GM21360 (cell line): ENCODE measurements around the gene DDX18.
"Not testable (repeated sequence)": the region's sequence is repeated elsewhere in the genome, so short reads cannot be mapped to it uniquely, and the experiment has no call there.

Source experiments
- ATAC-seq: cut with Tn5 transposase; IDR thresholded peaks from one replicate; pipeline ENCODE4 v1.9.1; 2021; ENCODE audit warnings: mild to moderate bottlenecking, moderate library complexity; ENCODE audit not compliant: unreplicated experiment

The DDX18 gene

GRCh38 chr2:117814417-117815264, at the start of gene DDX18:
TSS of gene DDX18 (plus strand) at chr2:117814691. CDS start at chr2:117814778, 87 bp downstream.
- ATAC-seq, result peak; percentile 95

- no peak for ATAC-seq
Observed at GRCh38 chr2:117770730-117771129, 43.8 kb upstream of the DDX18 start.

GRCh38 chr2:117771969-117772630, 42.4 kb upstream of the DDX18 start:
- no peak for ATAC-seq

- ATAC-seq, result no peak
Observed at GRCh38 chr2:117774716-117775115, 39.8 kb upstream of the DDX18 start.

GRCh38 chr2:117775703-117776219, 38.7 kb upstream of the DDX18 start:
- no peak for ATAC-seq

DNA sequence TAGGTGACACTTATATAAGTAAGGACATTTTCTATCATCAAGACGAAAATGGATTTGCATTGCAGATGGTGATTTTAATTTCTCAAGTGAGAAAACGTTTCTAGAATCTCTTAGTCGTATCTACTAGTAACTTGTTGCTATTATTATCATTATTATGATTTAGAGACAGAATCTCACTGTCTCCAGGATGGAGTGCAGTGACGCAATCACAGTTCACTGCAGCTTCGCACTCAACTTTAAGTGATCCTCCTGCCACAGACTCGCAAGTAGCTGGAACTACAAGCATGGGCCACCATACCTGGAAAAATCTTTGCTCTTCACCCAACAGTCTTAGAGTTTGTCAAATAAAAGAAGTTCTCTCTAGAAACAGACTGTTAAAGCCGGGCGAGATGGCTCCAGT, 37.6 kb upstream of the DDX18 start:
- ATAC-seq, result no peak

GRCh38 chr2:117785740-117786139, 28.8 kb upstream of the DDX18 start:
- ATAC-seq, result peak; percentile 73

- no peak for ATAC-seq
Observed at GRCh38 chr2:117786520-117786919, 28.0 kb upstream of the DDX18 start.

DNA sequence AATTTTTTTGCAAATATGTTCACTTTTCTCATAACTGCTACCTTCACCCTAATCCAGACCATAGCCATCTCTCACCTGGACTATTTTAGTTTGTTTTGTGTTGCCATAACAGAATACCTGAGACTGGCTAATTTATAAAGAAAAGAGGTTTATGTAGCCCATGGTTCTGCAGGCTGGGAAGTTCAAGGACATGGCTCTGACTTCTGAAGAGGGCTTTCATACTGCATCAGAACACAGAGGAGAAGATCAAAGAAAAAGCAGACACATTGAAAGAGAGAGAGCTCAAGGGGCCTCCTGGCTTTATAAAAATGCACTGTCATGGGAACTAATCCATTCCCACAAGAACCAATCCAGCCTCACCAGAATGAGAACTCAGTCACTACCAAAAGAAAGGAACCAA, 25.0 kb upstream of the DDX18 start:
- no peak for ATAC-seq

GRCh38 chr2:117794668-117795067, 19.8 kb upstream of the DDX18 start:
- no peak for ATAC-seq

- ATAC-seq, result no peak
Observed at GRCh38 chr2:117801826-117802225, 12.7 kb upstream of the DDX18 start.

DNA sequence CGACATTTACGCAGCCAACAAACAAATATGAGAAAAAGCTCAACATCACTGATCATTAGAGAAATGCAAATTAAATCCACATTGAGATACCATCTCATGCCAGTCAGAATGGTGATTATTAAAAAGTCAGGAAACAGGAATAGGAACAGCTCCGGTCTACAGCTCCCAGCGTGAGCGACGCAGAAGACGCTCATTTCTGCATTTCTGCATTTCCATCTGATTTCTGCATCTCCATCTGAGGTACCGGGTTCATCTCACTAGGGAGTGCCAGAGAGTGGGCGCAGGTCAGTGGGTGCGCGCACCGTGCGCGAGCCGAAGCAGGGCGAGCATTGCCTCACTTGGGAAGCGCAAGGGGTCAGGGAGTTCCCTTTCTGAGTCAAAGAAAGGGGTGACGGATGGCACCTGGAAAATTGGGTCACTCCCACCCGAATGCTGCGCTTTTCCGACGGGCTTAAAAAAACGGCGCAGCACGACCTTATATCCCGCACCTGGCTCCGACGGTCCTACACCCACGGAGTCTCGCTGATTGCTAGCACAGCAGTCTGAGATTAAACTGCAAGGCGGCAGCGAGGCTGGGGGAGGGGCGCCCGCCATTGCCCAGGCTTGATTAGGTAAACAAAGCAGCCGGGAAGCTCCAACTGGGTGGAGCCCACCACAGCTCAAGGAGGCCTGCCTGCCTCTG, 10.7 kb upstream of the DDX18 start:
- not testable (repeated sequence) for ATAC-seq

DNA sequence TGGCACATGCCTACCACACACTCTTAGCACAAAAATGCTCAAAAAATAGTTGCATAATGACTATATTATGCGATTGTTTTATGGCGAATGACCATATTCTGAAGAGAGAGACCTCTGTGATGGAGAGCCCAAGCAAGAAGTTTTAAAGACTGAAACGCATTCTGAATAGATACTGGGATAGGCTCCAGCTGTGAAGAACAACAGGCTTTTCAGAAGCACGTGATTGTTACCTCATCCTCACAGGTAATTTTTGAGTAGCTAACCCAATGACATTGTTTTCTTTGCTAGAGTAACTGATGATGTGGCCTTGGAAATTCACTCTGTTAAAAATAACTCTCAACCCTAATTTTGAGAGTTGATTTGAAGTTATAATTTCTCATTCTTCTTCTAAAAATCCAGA, 2.0 kb upstream of the DDX18 start:
- no peak for ATAC-seq

DNA sequence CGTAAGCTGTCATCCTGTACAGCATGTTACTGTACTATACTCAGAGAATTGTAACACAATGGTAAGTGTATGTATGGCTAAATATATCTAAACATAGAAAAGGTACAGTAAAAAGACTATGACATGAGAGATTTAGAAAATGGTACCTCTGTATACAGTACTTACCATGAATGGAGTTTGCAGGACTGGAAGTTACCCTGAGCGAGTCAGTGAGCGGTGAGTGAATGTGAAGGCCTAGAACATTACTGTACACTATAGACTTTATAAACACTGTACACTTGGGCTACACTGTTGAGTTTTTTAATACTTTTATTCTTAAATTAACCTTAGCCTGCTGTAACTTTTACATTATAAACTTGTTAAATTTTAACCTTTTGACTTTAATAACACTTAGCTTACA, 1.5 kb downstream of the DDX18 start:
- ATAC-seq, result no peak

GRCh38 chr2:117818921-117819320, 4.4 kb downstream of the DDX18 start:
- ATAC-seq, result no peak

- ATAC-seq, result peak; percentile 55
Observed at GRCh38 chr2:117820444-117820843, 6.0 kb downstream of the DDX18 start.

GRCh38 chr2:117825437-117825836, 10.9 kb downstream of the DDX18 start:
- ATAC-seq, result no peak

DNA sequence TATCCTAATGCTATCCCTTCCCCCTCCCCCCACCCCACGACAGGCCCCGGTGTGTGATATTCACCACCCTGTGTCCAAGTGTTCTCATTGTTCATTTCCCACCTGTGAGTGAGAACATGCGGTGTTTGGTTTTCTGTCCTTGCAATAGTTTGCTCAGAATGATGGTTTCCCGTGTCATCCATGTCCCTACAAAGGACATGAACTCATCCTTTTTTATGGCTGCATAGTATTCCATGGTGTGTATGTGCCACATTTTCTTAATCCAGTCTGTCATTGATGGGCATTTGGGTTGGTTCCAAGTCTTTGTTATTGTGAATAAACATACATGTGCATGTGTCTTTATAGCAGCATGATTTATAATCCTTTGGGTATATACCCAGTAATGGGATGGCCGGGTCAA, 13.0 kb downstream of the DDX18 start:
- not testable (repeated sequence) for ATAC-seq

DNA sequence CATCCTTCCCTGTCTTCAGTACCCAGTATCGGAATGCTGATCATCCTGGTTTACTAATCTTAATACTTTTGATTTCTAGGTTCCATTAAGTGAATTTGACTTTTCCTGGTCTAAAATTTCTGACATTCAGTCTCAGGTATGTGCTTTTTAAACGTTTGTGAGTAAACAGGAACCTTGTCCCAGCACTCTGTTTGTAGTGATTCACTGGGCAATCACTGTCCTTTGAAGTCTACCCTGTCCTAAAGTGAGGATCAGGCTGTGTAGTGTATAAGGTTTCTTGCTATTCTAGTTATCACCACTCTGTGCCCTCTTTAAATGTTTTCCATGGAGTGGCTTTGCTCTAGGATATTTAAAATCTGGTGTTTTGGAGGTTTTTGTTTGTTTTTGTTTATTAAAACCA, 14.4 kb downstream of the DDX18 start:
- ATAC-seq, result no peak

- ATAC-seq, result no peak
Observed at GRCh38 chr2:117832332-117832731, 17.8 kb downstream of the DDX18 start.

DNA sequence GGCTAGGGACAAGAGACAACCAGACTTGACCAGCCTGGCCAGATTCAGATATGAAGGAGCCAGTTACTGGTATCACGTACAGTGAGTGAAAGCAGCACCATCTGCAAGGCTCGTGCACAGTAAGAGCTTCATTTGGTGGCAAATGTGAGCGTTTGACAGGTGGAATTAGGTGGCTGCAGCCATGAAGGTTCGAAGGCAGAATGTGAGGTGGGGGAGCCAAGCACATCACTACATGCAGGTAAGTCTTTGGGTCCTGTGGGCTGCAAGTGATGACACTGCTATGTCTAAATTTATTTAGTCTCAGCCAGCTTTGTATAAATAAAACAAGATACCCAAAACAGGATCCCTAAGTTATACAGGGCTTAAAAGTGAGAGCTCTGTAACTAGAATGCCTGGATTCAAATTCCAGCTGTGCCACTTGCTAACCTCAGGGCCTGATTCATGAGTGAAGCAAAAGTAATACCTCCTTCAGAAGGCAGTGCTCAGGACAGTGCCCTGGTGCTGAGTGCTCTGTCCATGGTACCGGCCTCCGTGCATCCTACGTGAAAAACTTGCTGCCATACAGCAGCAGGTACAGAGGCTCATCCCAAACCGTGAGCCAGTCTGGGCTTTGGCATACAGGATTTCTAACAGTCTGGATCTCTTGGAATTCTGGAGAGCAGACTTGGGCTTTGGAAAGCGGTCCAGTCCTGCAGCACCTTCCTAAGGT, 18.6 kb downstream of the DDX18 start:
- no peak for ATAC-seq
